Mesothelial cell of epicardium (in vitro differentiated cells): ENCODE data around the gene EPPIN. TPM values are rescaled to one million over a fixed set of nuclear protein-coding genes. Genes with fewer than 3 reads are reported as not detected.

ENCODE experiments used
- DNase-seq, 2 experiments: peaks; one replicate each; pipeline ENCODE4 v3.0.0; 2021; ENCODE audit warnings: low spot score in 2 of 2; ENCODE audit not compliant: unreplicated experiment in 2 of 2
- H3K27ac Mint-ChIP-seq: 2 replicates; pipeline ENCODE4 v1.8.0; 2021; ENCODE audit warnings: mixed read lengths
- H3K27me3 Mint-ChIP-seq: 2 replicates; pipeline ENCODE4 v1.8.0; 2021; ENCODE audit warnings: low read depth, mixed read lengths
- H3K36me3 Mint-ChIP-seq: 2 replicates; pipeline ENCODE4 v1.8.0; 2021; ENCODE audit warnings: mixed read lengths
- H3K4me1 Mint-ChIP-seq: 2 replicates; pipeline ENCODE4 v1.8.0; 2021; ENCODE audit warnings: mixed read lengths
- H3K4me3 Mint-ChIP-seq: 2 replicates; pipeline ENCODE4 v1.8.0; 2021; ENCODE audit warnings: mild to moderate bottlenecking, moderate library complexity, mixed read lengths
- H3K9me3 Mint-ChIP-seq: 2 replicates; pipeline ENCODE4 v1.8.0; 2021; ENCODE audit warnings: mixed read lengths
- CTCF ChIP-seq: fragments of 200-600 bp; sonication (generic); IDR thresholded peaks from one replicate; pipeline ENCODE4 v1.5.0; 2021; ENCODE audit warnings: antibody characterized with exemption; ENCODE audit not compliant: unreplicated experiment
- total RNA-seq: library from RNA; stranded (reverse); gene quantifications from 3 replicates; pipeline ENCODE4 v1.2.1, GENCODE V29; 2021

Gene EPPIN
- total RNA-seq = not detected in 3 replicates

- Mint-ChIP-seq H3K36me3 (no peaks in the 10 kb centered on the region), H3K4me1 (no peaks in the 10 kb centered on the region), H3K27me3 (peaks cover 48% of the 10 kb centered on the region), H3K4me3 (no peak within 1 kb of the TSS), H3K27ac (no peak within 1 kb of the TSS), H3K9me3 (no peaks in the 10 kb centered on the region)
- DNase-seq = no peak
- no peak for TF ChIP-seq CTCF
These were observed at the start of gene EPPIN for GRCh38 chr20:45547206-45547770. TSS of gene EPPIN (minus strand) at chr20:45547401. CDS start at chr20:45547357, 44 bp downstream.

- no peak for TF ChIP-seq CTCF
- Mint-ChIP-seq H3K4me1 (no peaks in the 10 kb centered on the region), H3K27ac (no peak overlapping the region), H3K27me3 (peaks cover 39% of the 10 kb centered on the region), H3K4me3 (no peak overlapping the region), H3K36me3 (no peaks in the 10 kb centered on the region), H3K9me3 (peaks cover 5% of the 10 kb centered on the region)
- DNase-seq = no peak
These were observed 48.0 kb upstream of the EPPIN start for GRCh38 chr20:45595235-45595634.

- Mint-ChIP-seq H3K36me3 (no peaks in the 10 kb centered on the region), H3K27ac (no peak overlapping the region), H3K9me3 (peaks cover 14% of the 10 kb centered on the region), H3K27me3 (peaks cover 32% of the 10 kb centered on the region), H3K4me3 (no peak overlapping the region), H3K4me1 (no peaks in the 10 kb centered on the region)
- DNase-seq = no peak
- no peak for TF ChIP-seq CTCF
These were observed 46.3 kb upstream of the EPPIN start for GRCh38 chr20:45593498-45593897.

- no peaks in the 10 kb centered on the region for H3K4me1 Mint-ChIP-seq
- H3K4me3 Mint-ChIP-seq = no peak overlapping the region
- H3K36me3 Mint-ChIP-seq = no peaks in the 10 kb centered on the region
- no peak overlapping the region for H3K27ac Mint-ChIP-seq
- peaks cover 27% of the 10 kb centered on the region for H3K27me3 Mint-ChIP-seq
- H3K9me3 Mint-ChIP-seq = peaks cover 17% of the 10 kb centered on the region
- TF ChIP-seq CTCF = no peak
- DNase-seq = no peak
These were observed 45.5 kb upstream of the EPPIN start for GRCh38 chr20:45592574-45593189.

- Mint-ChIP-seq H3K9me3 (peaks cover 17% of the 10 kb centered on the region), H3K4me1 (no peaks in the 10 kb centered on the region), H3K4me3 (no peak overlapping the region), H3K27me3 (peaks cover 12% of the 10 kb centered on the region), H3K36me3 (no peaks in the 10 kb centered on the region), H3K27ac (no peak overlapping the region)
- DNase-seq = no peak
- TF ChIP-seq CTCF = no peak
These were observed 42.5 kb upstream of the EPPIN start for GRCh38 chr20:45589725-45590124.
